H1 (cell line): ENCODE measurements around the gene SLC35B4. TPM values are rescaled to one million over a fixed set of nuclear protein-coding genes. Genes with fewer than 3 reads are reported as not detected.

Experiments used
- CTCF ChIA-PET: fragments of 300-600 bp; sonication (Branson Sonifier 250); formaldehyde crosslinking; loops from one replicate; lab custom pipeline; 2021; ENCODE audit not compliant: partially characterized antibody; lab: Charles Lee
- POLR2A ChIA-PET: fragments of 300-600 bp; sonication (Branson Sonifier 250); formaldehyde crosslinking; loops from one replicate; lab custom pipeline; 2021; ENCODE audit warnings: inconsistent platforms; ENCODE audit not compliant: partially characterized antibody; lab: Charles Lee
- DNase-seq, 2 experiments: peaks; one replicate each; pipeline versions ENCODE4 v3.0.0 to v3.0.0-alpha.2; 2010 to 2022; ENCODE audit warnings: low spot score in 2 of 2, low read depth in 1 of 2, mixed read lengths in 1 of 2
- FAIRE-seq: peaks from 2 replicates; lab custom pipeline; 2011; peaks lifted over from hg19 to GRCh38; lab: Jason Lieb, UNC
- H2AFZ ChIP-seq: 2 replicates; pipeline ENCODE4 v1.8.1; 2012; ENCODE audit warnings: low read length, inconsistent platforms
- H2AK5ac ChIP-seq: 2 replicates; pipeline ENCODE4 v1.6.1; 2013; ENCODE audit warnings: low read depth, low read length
- H2BK120ac ChIP-seq: replicated peaks from 2 replicates; pipeline ENCODE3; 2013; ENCODE audit warnings: low read depth, low read length, inconsistent platforms
- H2BK12ac ChIP-seq: 2 replicates; pipeline ENCODE4 v1.6.1; 2013; ENCODE audit warnings: low read depth, low read length
- H2BK15ac ChIP-seq: 2 replicates; pipeline ENCODE4 v1.6.1; 2013; ENCODE audit warnings: low read length
- H2BK20ac ChIP-seq: 2 replicates; pipeline ENCODE4 v1.6.1; 2013; ENCODE audit warnings: low read length
- H2BK5ac ChIP-seq: 2 replicates; pipeline ENCODE4 v1.6.1; 2013; ENCODE audit warnings: low read depth, low read length
- H3K14ac ChIP-seq: 2 replicates; pipeline ENCODE4 v1.6.1; 2013; ENCODE audit warnings: inconsistent platforms; ENCODE audit not compliant: insufficient read length
- H3K18ac ChIP-seq: 2 replicates; pipeline ENCODE4 v1.6.1; 2013; ENCODE audit warnings: low read length; ENCODE audit errors: extremely low read depth
- H3K23ac ChIP-seq: 2 replicates; pipeline ENCODE4 v1.6.1; 2013; ENCODE audit warnings: inconsistent platforms; ENCODE audit not compliant: insufficient read length
- H3K23me2 ChIP-seq: 2 replicates; pipeline ENCODE4 v1.6.1; 2013; ENCODE audit warnings: low read depth, low read length
- H3K27ac ChIP-seq: 2 replicates; pipeline ENCODE4 v1.6.1; 2011; ENCODE audit warnings: low read depth, low read length, inconsistent platforms
- H3K27me3 ChIP-seq, 4 experiments: replicated peaks in 1 of 4; 1 replicate in 1 of 4; 2 replicates in 3 of 4; pipeline versions ENCODE4 v1.6.1 to v1.8.1; 2011 to 2013; ENCODE audit warnings: low read length in 3 of 4, mild to moderate bottlenecking in 3 of 4, inconsistent platforms in 2 of 4, mixed read lengths in 2 of 4, moderate library complexity in 1 of 4; ENCODE audit not compliant: control insufficient read depth in 3 of 4, insufficient read depth in 3 of 4; ENCODE audit errors: extremely low read depth in 1 of 4
- H3K36me3 ChIP-seq, 4 experiments: 2 replicates each; pipeline versions ENCODE4 v1.6.1 to v1.8.1; 2011 to 2013; ENCODE audit warnings: mild to moderate bottlenecking in 4 of 4, low read length in 3 of 4, moderate library complexity in 2 of 4, control low read depth in 1 of 4, inconsistent platforms in 1 of 4; ENCODE audit not compliant: insufficient read depth in 4 of 4, control insufficient read depth in 2 of 4
- H3K4ac ChIP-seq: replicated peaks from 2 replicates; pipeline ENCODE3; 2013; ENCODE audit warnings: low read length, low read depth, mixed read lengths, inconsistent platforms; ENCODE audit not compliant: insufficient read length
- H3K4me1 ChIP-seq, 4 experiments: replicated peaks in 1 of 4; 1 replicate in 1 of 4; 2 replicates in 3 of 4; pipeline versions ENCODE4 v1.6.1 to v1.8.1; 2011 to 2013; ENCODE audit warnings: low read length in 3 of 4, inconsistent platforms in 2 of 4, mixed read lengths in 1 of 4; ENCODE audit not compliant: insufficient read depth in 4 of 4, control insufficient read depth in 3 of 4
- H3K4me2 ChIP-seq, 2 experiments: 2 replicates each; pipeline versions ENCODE4 v1.6.1 to v1.8.1; 2011 to 2013; ENCODE audit warnings: low read depth in 2 of 2, low read length in 2 of 2, control low read depth in 1 of 2, inconsistent platforms in 1 of 2, mild to moderate bottlenecking in 1 of 2; ENCODE audit not compliant: insufficient read depth in 1 of 2
- H3K4me3 ChIP-seq, 4 experiments: fragments of 200-600, 300-600 bp in 1 of 4; sonication (generic), shearing (Covaris generic), sonication (Bioruptor Twin) in 1 of 4; 2 replicates each; pipeline versions ENCODE4 v1.5.1 to v1.8.1; 2011 to 2016; ENCODE audit warnings: low read length in 4 of 4, low read depth in 3 of 4, control low read depth in 2 of 4, inconsistent platforms in 2 of 4, mild to moderate bottlenecking in 2 of 4, mixed read lengths in 1 of 4, moderate library complexity in 1 of 4; ENCODE audit not compliant: insufficient read depth in 2 of 4; ENCODE audit errors: extremely low read depth in 1 of 4
- H3K56ac ChIP-seq: replicated peaks from 2 replicates; pipeline ENCODE3; 2013; ENCODE audit warnings: low read depth, mild to moderate bottlenecking, mixed read lengths, low read length, inconsistent platforms; ENCODE audit not compliant: insufficient read length
- H3K79me1 ChIP-seq: 2 replicates; pipeline ENCODE4 v1.6.1; 2013; ENCODE audit warnings: low read depth, low read length, control low read depth
- H3K79me2 ChIP-seq, 2 experiments: 2 replicates each; pipeline versions ENCODE4 v1.6.1 to v1.8.1; 2012 to 2013; ENCODE audit warnings: low read length in 2 of 2, mild to moderate bottlenecking in 2 of 2, inconsistent platforms in 1 of 2; ENCODE audit not compliant: insufficient read depth in 2 of 2, control insufficient read depth in 1 of 2
- H3K9ac ChIP-seq, 4 experiments: replicated peaks in 1 of 4; 1 replicate in 1 of 4; 2 replicates in 3 of 4; pipeline versions ENCODE4 v1.6.1 to v1.8.1; 2011 to 2013; ENCODE audit warnings: low read depth in 3 of 4, low read length in 3 of 4, control low read depth in 2 of 4, mild to moderate bottlenecking in 2 of 4, moderate library complexity in 2 of 4, inconsistent platforms in 1 of 4; ENCODE audit errors: extremely low read depth in 1 of 4
- H3K9me3 ChIP-seq, 2 experiments: 2 replicates each; pipeline versions ENCODE4 v1.6.1 to v1.8.1; 2012 to 2013; ENCODE audit warnings: mild to moderate bottlenecking in 2 of 2, moderate library complexity in 2 of 2, control low read depth in 1 of 2, inconsistent platforms in 1 of 2, low read depth in 1 of 2, low read length in 1 of 2, mixed read lengths in 1 of 2; ENCODE audit not compliant: insufficient read depth in 2 of 2
- H4K20me1 ChIP-seq, 2 experiments: replicated peaks in 1 of 2; 2 replicates each; pipeline versions ENCODE3 to v1.8.1; 2011 to 2013; ENCODE audit warnings: inconsistent platforms in 2 of 2, low read length in 2 of 2, mild to moderate bottlenecking in 1 of 2; ENCODE audit not compliant: insufficient read depth in 2 of 2, control insufficient read depth in 1 of 2
- H4K5ac ChIP-seq: 2 replicates; pipeline ENCODE4 v1.6.1; 2013; ENCODE audit warnings: low read length, low read depth, mixed read lengths, inconsistent platforms; ENCODE audit not compliant: insufficient read length
- H4K8ac ChIP-seq: 2 replicates; pipeline ENCODE4 v1.8.0; 2013; ENCODE audit warnings: mild to moderate bottlenecking, moderate library complexity, low read length, inconsistent platforms; ENCODE audit not compliant: insufficient read depth; ENCODE audit errors: extremely low read depth
- H4K91ac ChIP-seq: replicated peaks from 2 replicates; pipeline ENCODE3; 2013; ENCODE audit warnings: low read length, mixed read lengths, inconsistent platforms; ENCODE audit not compliant: insufficient read length
- BRCA1 ChIP-seq: IDR thresholded peaks from 2 replicates; pipeline ENCODE4 v1.6.1; 2012; ENCODE audit warnings: low read depth, low read length, improper control_type of control experiment
- HDAC2 ChIP-seq, 2 experiments: fragments of 300-600 bp in 1 of 2; sonication (generic) in 1 of 2; IDR thresholded peaks; 2 replicates each; pipeline ENCODE4 v1.6.1; 2011 to 2012; ENCODE audit warnings: low read depth in 2 of 2, low read length in 2 of 2, mild to moderate bottlenecking in 2 of 2, moderate library complexity in 2 of 2, borderline replicate concordance in 1 of 2, inconsistent platforms in 1 of 2
- MAFK ChIP-seq: IDR thresholded peaks from 2 replicates; pipeline ENCODE4 v1.6.1; 2012; ENCODE audit warnings: low read depth, mild to moderate bottlenecking, improper control_type of control experiment, low read length
- WGBS, 2 experiments: shearing (Covaris generic) in 1 of 2; methylation state at CpG; one replicate each; pipeline versions ENCODE4 v1.1.6 to v1.1.7; 2013 to 2015; ENCODE audit warnings: low lambda C conversion rate in 2 of 2, mixed read lengths in 2 of 2, inconsistent platforms in 1 of 2, low coverage in 1 of 2, missing lambda C conversion rate in 1 of 2; ENCODE audit not compliant: insufficient replicate concordance in 2 of 2, insufficient coverage in 1 of 2, insufficient read length in 1 of 2; ENCODE audit errors: extremely low coverage in 1 of 2, missing lambda C conversion rate in 1 of 2; 5-methylcytosine and 5-hydroxymethylcytosine counted together
- polyA plus RNA-seq, 7 experiments: library from polyadenylated mRNA; depleted of rRNA in 3 of 7; stranded (reverse) in 5 of 7; unstranded in 2 of 7; fragments of >200 nt in 5 of 7; fragments of 200-250 nt in 2 of 7; gene quantifications; 1 replicate in 5 of 7; 2 replicates in 1 of 7; 4 replicates in 1 of 7; pipeline versions ENCODE4 v1.2.1 to v1.2.3, GENCODE V29; 2011 to 2013; ENCODE audit warnings: missing spikeins in 2 of 7, mixed read lengths in 2 of 7
- total RNA-seq: library from RNA; stranded (reverse); fragmentation: NEBNext Ultra II Directional; extraction: Animal tissue kit (Norgen Biotek cat#: 25700); gene quantifications from 2 replicates; pipeline ENCODE4 v1.2.1, GENCODE V29; 2021
- TF ChIP-seq, protein P1 (sequence below): IDR thresholded peaks from 2 replicates; pipeline ENCODE4 v1.6.1; 2011; ENCODE audit warnings: low read depth, mild to moderate bottlenecking, low read length; ENCODE audit not compliant: insufficient read depth

Gene SLC35B4
- total and polyA plus RNA-seq, 2 of the 8 experiments (the other 6 are each of a cell fraction or from before 2014, with no cell fraction given), result 28.9 to 34.6 TPM

DNA sequence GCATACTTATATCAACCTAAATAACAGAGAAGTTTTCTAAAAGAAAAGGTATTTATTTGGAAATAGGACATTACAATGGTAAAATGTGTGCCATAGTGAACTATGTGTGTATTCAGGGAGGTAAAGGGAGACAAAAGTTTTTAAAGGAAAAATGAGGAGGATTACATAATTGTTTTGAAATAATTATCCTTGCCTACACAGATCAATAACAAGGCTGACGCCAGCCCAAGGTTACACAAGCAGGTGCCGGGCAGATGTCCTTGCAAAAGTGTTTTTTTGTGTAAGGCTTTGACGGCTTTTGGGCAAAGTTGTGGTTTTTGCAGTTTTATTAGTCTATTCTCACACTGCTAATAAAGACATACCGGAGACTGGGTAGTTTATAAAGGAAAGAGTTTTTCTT, 22.7 kb upstream of the SLC35B4 start:
- POLR2A ChIA-PET, result no interaction called here
- Histone ChIP-seq H3K79me2 (no peaks in the 10 kb centered on the region), H3K27ac (no peak overlapping the region), H2AK5ac (no peak overlapping the region), H2BK15ac (no peak overlapping the region), H3K18ac (no peak overlapping the region), H3K56ac (no peak overlapping the region), H3K4me2 (no peak overlapping the region), H3K14ac (no peak overlapping the region), H3K4me1 (no peaks in the 10 kb centered on the region), H3K79me1 (no peaks in the 10 kb centered on the region), H3K23me2 (no peaks in the 10 kb centered on the region), H3K36me3 (no peaks in the 10 kb centered on the region), H2BK12ac (no peak overlapping the region), H3K4me3 (no peak overlapping the region), H4K8ac (no peak overlapping the region), H3K4ac (no peak overlapping the region), H4K5ac (no peak overlapping the region), H2BK120ac (no peak overlapping the region), H4K20me1 (no peaks in the 10 kb centered on the region), H2BK5ac (no peak overlapping the region), H2AFZ (no peak overlapping the region), H3K23ac (no peak overlapping the region), H3K27me3 (no peaks in the 10 kb centered on the region), H3K9ac (no peak overlapping the region), H2BK20ac (no peak overlapping the region), H4K91ac (no peak overlapping the region), H3K9me3 (no peaks in the 10 kb centered on the region)
- 94% methylated on average over 4 of the region's 4 CpGs; no CpG with 5 or more reads in 1 of the 2 experiments for WGBS, 2 experiments
- CTCF ChIA-PET, result interaction anchor here (1.3 kb wide), 1 partner anchor 11 kb away, joined by 4 read pairs; no protein-coding TSS in a partner anchor
- FAIRE-seq (no peak), DNase-seq (no peak)
- TF ChIP-seq, protein P1, sequence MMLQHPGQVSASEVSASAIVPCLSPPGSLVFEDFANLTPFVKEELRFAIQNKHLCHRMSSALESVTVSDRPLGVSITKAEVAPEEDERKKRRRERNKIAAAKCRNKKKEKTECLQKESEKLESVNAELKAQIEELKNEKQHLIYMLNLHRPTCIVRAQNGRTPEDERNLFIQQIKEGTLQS, result no peak
- TF ChIP-seq MAFK (no peak), BRCA1 (no peak), HDAC2 (IDR thresholded peaks at IDR 0.05; ENCODE audit: borderline replicate concordance in 1 of 2, low read depth in 2 of 2, low read length in 2 of 2) (no peak)
